Naive thymus-derived CD8-positive, alpha-beta T cell (primary cell): ENCODE results near the gene PCED1B. TPM values are rescaled to one million over a fixed set of nuclear protein-coding genes. Genes with fewer than 3 reads are reported as not detected.
"Not testable (repeated sequence)": the region's sequence is repeated elsewhere in the genome, so short reads cannot be mapped to it uniquely, and the experiment has no call there.

Experiments used
- ATAC-seq, 2 donors: fragments of 150-1000 bp; cut with Tn5 transposase in 1 of 2; sonication (Bioruptor Pico), chemical (Tn5 transposase) in 1 of 2; 1 replicate in 1 of 2; 2 replicates in 1 of 2; pipeline ENCODE4 v1.10.0; 2021; ENCODE audit warnings: mild to moderate bottlenecking in 2 of 2, moderate library complexity in 2 of 2
- POLR2A ChIA-PET: fragments of 350-600 bp; sonication (Branson Sonifier 250); formaldehyde crosslinking; loops from one replicate; lab custom pipeline; 2021; ENCODE audit warnings: antibody characterized with exemption; lab: Charles Lee
- DNase-seq, 10 donors: peaks; one replicate each; pipeline versions ENCODE4 v3.0.0 to v3.0.0-alpha.2; 2020 to 2022
- H3K27ac Mint-ChIP-seq, 10 donors: one replicate each; pipeline ENCODE4 v1.8.0; 2020 to 2022; ENCODE audit warnings: mild to moderate bottlenecking in 10 of 10, mixed read lengths in 10 of 10, moderate library complexity in 4 of 10, inconsistent platforms in 1 of 10
- H3K27me3 Mint-ChIP-seq, 5 donors: one replicate each; pipeline ENCODE4 v1.8.0; 2021 to 2022; ENCODE audit warnings: mixed read lengths in 5 of 5
- H3K36me3 Mint-ChIP-seq, 3 donors: one replicate each; pipeline ENCODE4 v1.8.0; 2020 to 2022; ENCODE audit warnings: mixed read lengths in 3 of 3, mild to moderate bottlenecking in 2 of 3, inconsistent platforms in 1 of 3
- H3K4me1 Mint-ChIP-seq, 4 donors: one replicate each; pipeline ENCODE4 v1.8.0; 2021 to 2022; ENCODE audit warnings: mixed read lengths in 4 of 4
- H3K4me3 Mint-ChIP-seq, 10 donors: one replicate each; pipeline ENCODE4 v1.8.0; 2020 to 2022; ENCODE audit warnings: mild to moderate bottlenecking in 10 of 10, mixed read lengths in 10 of 10, moderate library complexity in 6 of 10, inconsistent platforms in 1 of 10
- H3K9me3 Mint-ChIP-seq, 9 donors: one replicate each; pipeline ENCODE4 v1.8.0; 2020 to 2022; ENCODE audit warnings: mixed read lengths in 9 of 9, mild to moderate bottlenecking in 3 of 9, inconsistent platforms in 1 of 9, moderate library complexity in 1 of 9
- polyA plus RNA-seq, 3 donors: library from polyadenylated mRNA; unstranded; fragments of 300-500 nt; fragmentation: Illumina TruSeq; gene quantifications; one replicate each; pipeline ENCODE4 v1.2.3, GENCODE V29; 2021
- total RNA-seq, 8 experiments: library from RNA in 2 of 8; stranded (reverse) in 2 of 8; gene quantifications; one replicate each; pipeline ENCODE4 v1.2.3 and lab custom pipeline; 2021 to 2026

The PCED1B gene
- total and polyA plus RNA-seq, 5 experiments from 2014 or later = 54.9 to 163 (median 83.9) TPM

DNA sequence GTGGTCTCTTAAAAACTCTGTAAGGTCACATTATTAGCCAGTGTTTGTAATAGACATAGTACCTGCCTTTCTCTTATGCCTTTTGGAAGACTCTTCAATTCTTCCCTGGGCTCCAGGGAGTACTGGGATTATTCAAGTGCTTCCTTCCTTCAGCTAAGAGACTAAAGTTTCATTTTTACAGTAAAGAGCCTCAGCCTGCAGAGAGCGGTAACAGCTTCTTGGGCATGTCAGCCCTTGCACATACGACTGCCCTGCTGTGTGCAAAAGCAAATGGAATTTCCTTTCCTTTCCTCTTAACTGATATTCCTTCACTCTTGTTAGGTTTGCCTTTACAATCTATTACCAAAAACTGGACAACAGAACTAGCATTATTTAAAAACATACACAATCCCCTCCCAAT lies 33.3 kb downstream of the PCED1B start:
- POLR2A ChIA-PET = interaction anchor here (1.2 kb wide), 1 partner anchor 30 kb away, joined by 3 read pairs; no protein-coding TSS in a partner anchor
- H3K27me3 Mint-ChIP-seq = no peaks in the 10 kb centered on the region
- peak overlapping the region in 2 of 10 donors; percentile 24 to 31 for H3K27ac Mint-ChIP-seq
- H3K36me3 Mint-ChIP-seq = peaks cover 10 to 34% (median 29%) of the 10 kb centered on the region in 3 donors
- ATAC-seq = no peak
- peak overlapping the region in 1 of 10 donors; percentile 32 for H3K4me3 Mint-ChIP-seq
- DNase-seq = no peak
- H3K9me3 Mint-ChIP-seq = no peaks in the 10 kb centered on the region
- H3K4me1 Mint-ChIP-seq = peaks cover 17 to 30% (median 23%) of the 10 kb centered on the region in 4 donors

DNA sequence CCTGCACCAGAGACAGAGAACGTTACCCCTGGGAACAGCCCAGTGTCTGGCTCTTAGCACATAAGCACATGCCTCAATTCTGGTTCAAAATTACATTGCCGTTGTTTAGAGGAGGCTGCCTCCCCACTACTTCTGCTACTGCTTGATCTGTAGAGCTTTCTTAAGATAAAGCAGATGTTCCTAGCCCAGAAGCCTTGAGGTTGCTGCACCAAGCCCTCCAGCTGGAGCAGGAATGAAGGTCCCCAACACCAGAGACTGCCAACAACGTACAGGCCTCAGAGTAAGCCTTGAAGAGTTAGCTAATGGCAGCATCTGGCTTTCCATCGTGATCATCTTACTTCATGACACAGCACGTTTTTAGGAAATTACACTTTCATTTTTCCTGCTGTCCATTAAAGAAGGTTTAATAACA lies 35.1 kb downstream of the PCED1B start:
- Mint-ChIP-seq H3K27me3 (no peaks in the 10 kb centered on the region), H3K4me3 (no peak overlapping the region), H3K27ac (peak overlapping the region in 1 of 10 donors; percentile 53), H3K4me1 (peaks cover 17 to 30% (median 24%) of the 10 kb centered on the region in 4 donors), H3K36me3 (peaks cover 0 to 35% (median 32%) of the 10 kb centered on the region in 3 donors), H3K9me3 (no peaks in the 10 kb centered on the region)
- DNase-seq (no peak), ATAC-seq (no peak)
- POLR2A ChIA-PET = interaction anchor here (0.6 kb wide), 1 partner anchor 19 kb away, joined by 3 read pairs; no protein-coding TSS in a partner anchor

DNA sequence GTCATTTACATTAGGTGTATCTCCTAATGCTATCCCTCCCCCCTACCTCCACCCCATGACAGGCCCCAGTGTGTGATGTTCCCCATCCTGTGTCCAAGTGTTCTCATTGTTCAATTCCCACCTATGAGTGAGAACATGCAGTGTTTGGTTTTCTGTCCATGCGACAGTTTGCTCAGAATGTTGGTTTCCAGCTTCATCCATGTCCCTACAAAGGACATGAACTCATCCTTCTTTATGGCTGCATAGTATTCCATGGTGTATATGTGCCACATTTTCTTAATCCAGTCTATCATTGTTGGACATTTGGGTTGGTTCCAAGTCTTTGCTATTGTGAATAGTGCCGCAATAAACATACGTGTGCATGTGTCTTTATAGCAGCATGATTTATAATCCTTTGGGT lies 37.9 kb downstream of the PCED1B start:
- DNase-seq, H3K9me3 Mint-ChIP-seq, H3K27ac Mint-ChIP-seq, H3K27me3 Mint-ChIP-seq, H3K4me3 Mint-ChIP-seq, POLR2A ChIA-PET, ATAC-seq: not testable (repeated sequence)
- H3K4me1 Mint-ChIP-seq = peaks cover 3 to 14% (median 12%) of the 10 kb centered on the region in 4 donors
- H3K36me3 Mint-ChIP-seq = peaks cover 0 to 35% (median 30%) of the 10 kb centered on the region in 3 donors

- POLR2A ChIA-PET = no interaction called here
- ATAC-seq = no peak
- Mint-ChIP-seq H3K27me3 (no peaks in the 10 kb centered on the region), H3K4me3 (no peak overlapping the region), H3K36me3 (peaks cover 0 to 49% (median 35%) of the 10 kb centered on the region in 3 donors), H3K9me3 (no peaks in the 10 kb centered on the region), H3K27ac (peak overlapping the region in 1 of 10 donors; percentile 36), H3K4me1 (peaks cover 6 to 19% (median 11%) of the 10 kb centered on the region in 4 donors)
- no peak for DNase-seq
Measured at GRCh38 chr12:47120736-47121135, 41.3 kb downstream of the PCED1B start.

DNA sequence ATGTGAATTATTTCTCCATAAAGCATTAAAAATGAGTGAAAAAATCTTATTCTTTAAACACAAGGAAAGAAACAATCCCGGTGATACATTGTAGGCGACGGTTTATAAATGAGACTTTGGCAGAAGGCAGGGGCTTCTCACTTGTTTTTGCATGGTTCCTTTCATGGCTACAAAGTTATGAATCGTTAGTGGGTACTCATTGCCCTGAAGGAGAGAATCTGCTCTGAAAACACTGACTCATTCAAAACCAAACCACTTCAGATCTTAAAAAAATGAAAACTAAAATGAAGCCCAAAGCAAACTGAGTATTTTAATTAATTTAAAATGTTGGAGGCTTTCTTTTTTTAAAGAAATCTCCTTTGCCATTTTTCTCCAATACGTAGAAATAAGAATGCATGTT lies 41.7 kb downstream of the PCED1B start:
- no peak for DNase-seq
- no peaks in the 10 kb centered on the region for H3K9me3 Mint-ChIP-seq

DNA sequence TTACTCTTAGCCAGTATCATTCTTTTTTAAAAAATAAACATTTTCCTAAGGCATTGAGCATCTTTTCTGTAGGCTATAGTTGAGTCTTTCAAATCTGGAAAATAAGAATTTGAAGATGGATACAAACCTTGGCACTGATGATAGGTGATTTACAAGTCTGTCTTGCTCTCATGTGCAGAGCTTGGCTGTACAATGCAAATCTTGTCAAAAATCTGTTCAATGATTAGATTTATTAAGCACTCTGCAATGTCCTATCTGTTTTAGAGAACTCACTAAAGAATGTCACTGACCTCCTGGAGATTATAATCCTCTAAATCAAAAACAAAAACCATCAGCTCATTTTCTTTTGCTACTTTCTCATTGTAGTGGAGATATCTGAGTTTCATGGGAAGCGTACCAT lies 43.2 kb downstream of the PCED1B start:
- no peaks in the 10 kb centered on the region for H3K27me3 Mint-ChIP-seq
- no peak for ATAC-seq
- H3K36me3 Mint-ChIP-seq = peaks cover 0 to 45% (median 33%) of the 10 kb centered on the region in 3 donors
- peaks cover 6 to 19% (median 11%) of the 10 kb centered on the region in 4 donors for H3K4me1 Mint-ChIP-seq
- H3K27ac Mint-ChIP-seq = no peak overlapping the region
- H3K4me3 Mint-ChIP-seq = no peak overlapping the region
- POLR2A ChIA-PET = interaction anchor here (0.6 kb wide), 1 partner anchor 239 kb away, joined by 4 read pairs; no protein-coding TSS in a partner anchor
- no peak for DNase-seq
- no peaks in the 10 kb centered on the region for H3K9me3 Mint-ChIP-seq

More for the DNA sequence above, 41.7 kb downstream of the PCED1B start:
- no peak overlapping the region for H3K4me3 Mint-ChIP-seq
- no peaks in the 10 kb centered on the region for H3K27me3 Mint-ChIP-seq
- peak overlapping the region in 1 of 10 donors; percentile 36 for H3K27ac Mint-ChIP-seq
- peaks cover 0 to 46% (median 35%) of the 10 kb centered on the region in 3 donors for H3K36me3 Mint-ChIP-seq
- peaks cover 6 to 19% (median 11%) of the 10 kb centered on the region in 4 donors for H3K4me1 Mint-ChIP-seq
- no peak for ATAC-seq
- POLR2A ChIA-PET = no interaction called here

DNA sequence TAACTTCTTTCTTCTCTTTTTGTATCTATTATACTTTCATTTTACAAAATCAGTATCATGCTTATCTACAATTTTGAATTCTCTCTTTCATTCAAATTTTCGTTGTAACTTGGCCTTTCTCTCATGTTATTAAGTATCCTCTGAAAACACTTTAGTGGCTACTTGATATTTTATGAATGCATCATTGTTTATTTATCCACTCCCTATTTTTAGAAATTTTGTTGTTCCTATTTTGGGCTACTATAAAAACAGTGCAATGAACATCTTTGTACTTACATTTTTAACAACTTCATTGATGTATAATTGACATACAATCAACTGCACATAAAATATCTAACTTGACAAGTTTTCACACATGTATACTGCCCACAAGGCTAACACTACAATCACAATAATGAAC lies 44.3 kb downstream of the PCED1B start:
- Mint-ChIP-seq H3K9me3 (no peaks in the 10 kb centered on the region), H3K36me3 (peaks cover 0 to 37% (median 26%) of the 10 kb centered on the region in 3 donors), H3K27me3 (no peaks in the 10 kb centered on the region), H3K4me3 (no peak overlapping the region), H3K4me1 (peaks cover 7 to 17% (median 11%) of the 10 kb centered on the region in 4 donors), H3K27ac (no peak overlapping the region)
- DNase-seq (no peak), ATAC-seq (no peak)
- POLR2A ChIA-PET = no interaction called here

- no peak for ATAC-seq
- H3K27me3 Mint-ChIP-seq = no peaks in the 10 kb centered on the region
- H3K27ac Mint-ChIP-seq = no peak overlapping the region
- H3K9me3 Mint-ChIP-seq = no peaks in the 10 kb centered on the region
- no peak for DNase-seq
- H3K4me3 Mint-ChIP-seq = no peak overlapping the region
- H3K4me1 Mint-ChIP-seq = peaks cover 7 to 17% (median 13%) of the 10 kb centered on the region in 4 donors
- POLR2A ChIA-PET = no interaction called here
- H3K36me3 Mint-ChIP-seq = peaks cover 0 to 33% (median 26%) of the 10 kb centered on the region in 3 donors
Measured at GRCh38 chr12:47124451-47124850, 45.0 kb downstream of the PCED1B start.

- DNase-seq (no peak), ATAC-seq (no peak)
- Mint-ChIP-seq H3K27me3 (no peaks in the 10 kb centered on the region), H3K4me1 (peaks cover 0 to 14% (median 10%) of the 10 kb centered on the region in 4 donors), H3K4me3 (no peak overlapping the region), H3K9me3 (no peaks in the 10 kb centered on the region), H3K36me3 (peaks cover 0 to 28% (median 25%) of the 10 kb centered on the region in 3 donors), H3K27ac (no peak overlapping the region)
- POLR2A ChIA-PET = no interaction called here
Measured at GRCh38 chr12:47126246-47126645, 46.8 kb downstream of the PCED1B start.

DNA sequence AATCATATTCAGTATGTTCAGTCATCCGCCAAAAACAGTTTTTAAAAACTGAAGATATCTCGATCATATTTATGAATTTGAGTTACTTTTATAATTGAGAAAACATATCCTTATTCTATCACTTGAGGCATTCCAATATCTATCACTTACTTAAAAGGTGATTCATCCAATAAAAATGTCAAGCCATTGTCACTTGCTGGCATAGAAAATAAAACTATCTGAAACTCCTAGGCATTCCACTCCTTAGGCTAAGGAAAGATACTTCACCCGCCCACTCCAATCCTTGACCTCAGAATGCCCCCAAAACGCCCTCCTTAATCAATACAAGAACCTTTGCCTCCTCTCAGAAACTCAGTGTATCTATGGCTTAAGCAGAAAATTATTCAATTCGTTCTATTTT lies 51.6 kb downstream of the PCED1B start:
- no peaks in the 10 kb centered on the region for H3K27me3 Mint-ChIP-seq
- H3K4me1 Mint-ChIP-seq = peaks cover 0 to 6% (median 5%) of the 10 kb centered on the region in 4 donors
- ATAC-seq (no peak), DNase-seq (no peak)
- no peak overlapping the region for H3K4me3 Mint-ChIP-seq
- POLR2A ChIA-PET = no interaction called here
- H3K9me3 Mint-ChIP-seq = no peaks in the 10 kb centered on the region
- peak overlapping the region in 2 of 10 donors; percentile 38 to 44 for H3K27ac Mint-ChIP-seq
- H3K36me3 Mint-ChIP-seq = peaks cover 13 to 33% (median 14%) of the 10 kb centered on the region in 3 donors

GRCh38 chr12:47134005-47134404 lies 54.6 kb downstream of the PCED1B start:
- POLR2A ChIA-PET = no interaction called here
- H3K27ac Mint-ChIP-seq = peak overlapping the region in 8 of 10 donors; percentile 17 to 83 (median 47)
- H3K27me3 Mint-ChIP-seq = no peaks in the 10 kb centered on the region
- H3K9me3 Mint-ChIP-seq = peaks cover 0 to 2% (median 0%) of the 10 kb centered on the region in 9 donors
- ATAC-seq (no peak), DNase-seq (no peak)
- no peak overlapping the region for H3K4me3 Mint-ChIP-seq
- peaks cover 18 to 38% (median 23%) of the 10 kb centered on the region in 3 donors for H3K36me3 Mint-ChIP-seq
- H3K4me1 Mint-ChIP-seq = peaks cover 0 to 8% (median 4%) of the 10 kb centered on the region in 4 donors

- Mint-ChIP-seq H3K27me3 (no peaks in the 10 kb centered on the region), H3K4me1 (peaks cover 4 to 14% (median 8%) of the 10 kb centered on the region in 4 donors), H3K4me3 (no peak overlapping the region), H3K27ac (peak overlapping the region in 1 of 10 donors; percentile 62), H3K36me3 (peaks cover 29 to 49% (median 30%) of the 10 kb centered on the region in 3 donors), H3K9me3 (peaks cover 0 to 10% (median 2%) of the 10 kb centered on the region in 9 donors)
- DNase-seq = no peak
- POLR2A ChIA-PET = no interaction called here
- no peak for ATAC-seq
Measured at GRCh38 chr12:47135578-47135977, 56.2 kb downstream of the PCED1B start.

DNA sequence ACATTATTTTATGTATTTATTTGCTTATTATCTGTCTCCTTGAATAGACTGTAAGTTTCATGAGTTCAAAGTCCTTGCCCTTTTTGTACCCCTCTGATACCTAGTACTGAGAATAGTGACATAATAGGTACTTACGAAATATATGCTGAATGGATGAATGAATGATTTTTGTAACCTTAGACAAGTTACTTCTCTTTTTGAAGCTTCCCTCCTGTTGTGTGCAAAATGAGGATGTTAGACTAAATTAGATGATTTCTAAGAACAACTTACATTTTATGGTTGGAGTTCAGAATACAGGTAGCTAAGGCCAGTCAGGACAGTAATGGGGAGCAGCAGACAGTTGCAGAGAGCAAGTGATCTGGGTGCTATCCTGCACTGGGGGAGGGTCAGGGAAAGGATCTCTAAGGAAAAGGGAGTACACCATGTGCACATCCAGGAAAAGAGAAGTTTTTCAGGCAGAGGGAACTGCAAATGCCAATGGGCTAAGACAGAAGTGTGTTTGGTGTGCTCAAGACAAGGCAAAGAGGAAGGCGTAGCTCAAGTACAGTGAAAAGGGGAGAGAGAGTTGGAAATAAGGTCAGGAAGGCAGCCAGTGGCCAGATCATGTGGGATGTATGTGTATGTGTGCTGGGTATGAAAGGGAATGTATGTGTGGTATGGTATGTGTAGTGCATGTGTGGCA lies 59.7 kb downstream of the PCED1B start:
- Mint-ChIP-seq H3K4me1 (peaks cover 6 to 17% (median 7%) of the 10 kb centered on the region in 4 donors), H3K36me3 (peaks cover 33 to 55% (median 51%) of the 10 kb centered on the region in 3 donors), H3K27ac (peak overlapping the region in 4 of 10 donors; percentile 7 to 27 (median 16))

More for the DNA sequence above, 59.7 kb downstream of the PCED1B start:
- DNase-seq = no peak
- Mint-ChIP-seq H3K27me3 (no peaks in the 10 kb centered on the region), H3K4me3 (no peak overlapping the region), H3K9me3 (peaks cover 0 to 12% (median 2%) of the 10 kb centered on the region in 9 donors)
- POLR2A ChIA-PET = no interaction called here
- ATAC-seq = no peak
